Stimulated activated CD4-positive, alpha-beta T cell treated with anti-CD3 and anti-CD28 coated beads, Interleukin-2, amount 100 ng/mL, for 4 hours (primary cell): ENCODE measurements around the gene KAZN.

Source experiments
- DNase-seq: peaks from one replicate; pipeline ENCODE4 v3.0.0-alpha.2; 2020; ENCODE audit warnings: low read depth

Gene KAZN

DNA sequence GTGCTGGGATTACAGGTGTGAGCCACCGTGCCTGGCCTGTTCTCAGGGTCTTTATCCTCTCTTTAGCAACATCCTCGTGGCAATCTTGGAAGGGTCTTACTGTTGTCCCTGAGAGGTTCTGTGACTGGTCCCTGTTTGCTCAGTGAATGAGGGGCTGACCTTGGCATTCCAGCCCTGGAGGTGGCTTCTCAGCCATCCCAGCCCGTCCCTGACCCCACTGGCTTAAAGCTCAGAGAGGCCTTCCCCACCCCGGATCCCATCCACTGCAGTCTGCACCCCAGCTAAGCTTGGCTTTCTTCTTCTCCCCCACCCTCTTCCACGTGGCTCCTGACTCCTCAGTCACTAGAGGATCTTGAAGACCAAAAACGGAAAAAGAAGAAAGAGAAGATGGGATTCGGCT is 466.8 kb downstream of the KAZN start:
- no peak for DNase-seq

DNA sequence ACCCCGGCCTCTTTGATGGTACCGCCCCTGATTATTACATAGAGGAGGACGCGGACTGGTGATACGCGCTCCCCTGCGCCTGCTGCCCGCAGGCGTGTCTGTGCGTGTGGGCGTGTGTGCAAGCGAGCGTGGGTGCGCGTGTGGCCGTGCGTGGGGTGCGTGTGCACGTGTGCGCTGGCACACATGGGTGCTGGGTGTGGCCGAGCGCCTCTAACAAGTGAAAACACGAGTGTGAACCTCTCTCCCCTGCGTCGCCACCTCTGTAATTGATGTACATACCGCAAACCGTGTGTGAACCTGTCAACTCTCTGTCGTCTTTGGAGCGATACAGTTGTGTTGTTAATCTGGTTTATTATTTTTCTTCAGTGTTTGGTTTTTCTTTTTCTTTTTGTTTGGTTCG is 467.3 kb downstream of the KAZN start:
- no peak for DNase-seq

DNA sequence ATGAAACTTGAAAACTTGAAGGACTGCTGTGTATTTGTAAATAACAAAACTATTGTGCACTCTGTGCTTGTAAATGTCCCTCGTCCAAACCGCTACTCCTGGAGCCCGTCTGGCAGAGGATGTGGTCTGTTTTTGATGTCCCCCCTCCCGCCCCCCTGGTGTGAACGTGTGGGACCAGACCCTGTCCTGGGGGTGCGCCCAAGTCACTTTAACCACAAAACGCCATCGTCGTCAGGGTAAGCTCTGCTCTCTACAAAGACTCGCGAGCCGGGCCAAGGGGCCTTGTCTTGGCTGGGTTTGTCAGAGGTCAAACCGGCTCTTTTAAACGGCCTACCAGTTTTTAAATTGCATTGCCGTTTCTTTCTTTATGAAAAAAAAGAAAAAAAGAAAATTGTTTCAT is 467.7 kb downstream of the KAZN start:
- no peak for DNase-seq

DNA sequence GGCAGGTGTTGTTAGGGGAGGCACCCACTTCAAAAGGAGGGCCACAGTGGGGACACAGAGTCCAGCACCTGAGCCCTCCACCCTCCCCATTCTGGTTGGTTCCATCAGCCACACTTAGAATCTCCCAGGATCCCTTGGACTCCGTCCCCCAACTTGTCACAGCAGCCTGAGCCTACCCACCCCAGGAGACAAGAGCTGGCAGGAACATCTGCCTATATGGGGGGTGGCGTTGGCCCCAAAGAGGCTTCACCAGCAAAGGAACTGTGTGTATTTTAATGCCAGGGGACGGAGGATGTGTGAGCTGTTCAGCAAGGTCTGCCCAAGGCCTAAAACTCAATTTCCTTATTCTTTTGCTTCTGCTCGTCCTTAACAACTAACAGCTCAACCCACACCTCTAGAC is 468.7 kb downstream of the KAZN start:
- DNase-seq: no peak

DNA sequence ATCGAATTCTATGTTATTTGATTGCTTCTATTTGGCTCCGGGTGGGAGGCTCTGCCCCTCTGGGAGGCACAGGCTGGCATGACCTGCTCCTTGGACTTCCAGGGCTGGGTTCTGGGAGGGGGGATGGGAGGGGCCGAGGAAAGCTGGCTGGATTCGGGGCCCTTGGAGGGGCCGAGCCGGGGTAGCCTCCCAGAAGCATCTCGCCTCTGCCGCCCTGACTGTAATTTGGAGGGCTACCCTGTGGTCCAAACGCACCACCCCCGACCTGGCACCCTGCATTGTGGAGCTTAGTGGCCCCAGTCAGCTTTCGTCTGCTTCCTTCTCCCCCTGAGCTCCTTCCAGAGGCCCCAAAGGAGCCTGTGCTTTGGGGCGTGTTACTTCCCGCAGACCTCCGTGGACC is 469.7 kb downstream of the KAZN start:
- DNase-seq: no peak

DNA sequence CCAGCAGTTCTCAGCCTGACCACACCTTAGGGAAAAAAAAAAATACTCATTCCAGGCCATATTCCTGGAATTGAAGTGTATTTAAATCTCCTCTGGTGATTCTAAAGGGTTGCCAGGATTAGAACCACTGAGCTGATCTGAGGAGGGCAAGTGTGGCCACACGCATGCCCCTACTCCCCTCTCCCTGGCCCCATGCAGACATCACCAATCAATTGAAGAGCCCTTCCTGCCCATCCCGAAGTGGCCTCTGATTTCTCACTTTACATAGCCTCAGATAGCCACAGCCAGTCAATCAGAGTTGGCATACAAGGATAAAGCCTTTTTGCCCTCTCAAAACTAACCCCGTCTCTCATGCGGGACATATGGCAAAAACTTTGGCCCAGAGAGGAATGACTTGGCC is 470.5 kb downstream of the KAZN start:
- no peak for DNase-seq

DNA sequence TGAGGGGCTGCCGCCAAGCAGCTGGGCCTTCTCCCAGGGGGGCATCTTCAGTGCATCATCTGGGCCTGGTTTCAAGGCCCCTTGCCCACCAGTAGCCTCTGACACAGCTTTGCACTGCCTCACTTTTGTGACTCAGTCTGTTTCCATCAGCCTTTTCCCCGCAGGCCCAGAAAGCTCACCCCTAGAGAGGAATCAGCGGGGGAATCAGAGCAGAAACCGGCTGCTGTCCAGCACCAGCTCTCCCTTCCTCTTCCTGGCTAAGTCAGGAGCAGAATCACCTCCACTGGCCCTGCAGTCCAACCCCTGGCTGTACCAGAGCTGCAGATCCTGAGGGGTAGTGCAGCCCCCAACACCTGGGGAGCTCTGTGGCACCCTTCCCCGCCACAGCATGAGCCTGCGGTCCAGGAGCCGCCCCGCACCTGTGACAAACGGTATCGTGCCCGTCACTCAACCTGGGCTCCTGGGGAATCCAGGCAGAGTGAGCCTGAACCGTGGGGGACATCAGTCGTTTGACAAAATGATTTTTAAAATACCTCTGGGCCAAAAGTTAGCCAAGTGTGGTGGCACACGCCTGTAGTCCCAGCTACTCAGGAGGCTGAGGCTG is 471.8 kb downstream of the KAZN start:
- no peak for DNase-seq

DNA sequence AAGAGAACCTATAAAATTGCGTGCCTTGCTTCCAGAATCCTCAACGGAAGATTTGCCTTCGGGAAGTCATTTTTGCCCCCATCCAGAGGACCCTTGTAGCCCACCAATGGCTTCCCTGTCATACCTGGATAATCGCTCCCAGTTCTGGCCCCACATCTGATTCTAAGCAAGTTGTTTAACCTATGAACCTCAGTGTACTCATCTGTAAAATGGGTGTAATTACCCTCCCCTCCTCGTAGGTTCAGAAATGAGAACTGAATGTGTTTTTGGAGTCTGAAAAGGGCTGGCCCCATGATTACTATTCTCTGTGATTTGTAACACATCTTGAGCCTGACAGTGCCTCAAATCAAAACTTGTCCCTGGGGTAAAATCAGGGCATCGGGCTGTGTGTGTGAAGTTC is 473.5 kb downstream of the KAZN start:
- no peak for DNase-seq

DNA sequence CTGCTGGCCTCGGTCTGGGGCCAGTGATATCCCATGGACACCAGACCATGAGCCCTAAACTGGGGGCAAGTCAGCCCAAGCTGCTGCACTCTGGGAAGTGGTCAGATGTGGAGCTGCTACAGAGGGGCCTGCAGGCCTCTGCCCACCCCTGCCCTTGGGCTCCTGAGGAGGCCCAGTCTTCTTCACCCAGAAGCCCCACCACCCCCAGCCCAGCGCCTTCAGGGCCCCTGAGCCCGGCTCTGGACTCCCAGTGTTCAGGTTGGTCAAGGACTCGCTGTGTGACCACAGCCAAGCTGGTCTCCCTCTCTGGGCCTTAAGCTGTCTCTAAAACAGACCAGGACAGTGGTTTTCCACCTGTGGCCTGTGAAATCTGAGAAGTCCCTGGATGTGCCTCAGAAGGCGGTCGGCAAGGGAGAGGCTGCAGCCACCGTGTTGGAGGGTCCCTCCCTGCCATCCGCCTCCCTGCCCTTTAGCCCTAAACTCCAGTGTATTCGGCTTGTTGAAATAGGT is 475.4 kb downstream of the KAZN start:
- no peak for DNase-seq

DNA sequence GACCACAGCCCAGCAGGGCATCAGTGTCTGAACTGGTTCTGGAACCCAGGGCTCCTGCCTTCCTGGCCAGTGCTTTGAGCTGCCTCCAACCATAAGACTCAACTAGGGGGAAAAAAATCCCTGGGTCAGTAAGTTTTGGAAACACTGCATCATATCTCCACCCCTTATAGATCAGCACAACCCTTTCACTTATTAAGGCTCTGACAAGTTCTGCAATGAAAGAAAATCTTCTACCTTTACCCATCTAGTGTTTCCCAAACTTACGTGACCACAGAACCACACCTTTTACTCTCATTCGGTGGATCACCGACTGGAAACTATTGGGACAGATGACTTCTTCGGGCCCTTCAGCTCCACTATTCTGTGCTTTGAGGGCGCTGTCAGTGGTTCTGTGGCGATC is 476.7 kb downstream of the KAZN start:
- DNase-seq: no peak

DNA sequence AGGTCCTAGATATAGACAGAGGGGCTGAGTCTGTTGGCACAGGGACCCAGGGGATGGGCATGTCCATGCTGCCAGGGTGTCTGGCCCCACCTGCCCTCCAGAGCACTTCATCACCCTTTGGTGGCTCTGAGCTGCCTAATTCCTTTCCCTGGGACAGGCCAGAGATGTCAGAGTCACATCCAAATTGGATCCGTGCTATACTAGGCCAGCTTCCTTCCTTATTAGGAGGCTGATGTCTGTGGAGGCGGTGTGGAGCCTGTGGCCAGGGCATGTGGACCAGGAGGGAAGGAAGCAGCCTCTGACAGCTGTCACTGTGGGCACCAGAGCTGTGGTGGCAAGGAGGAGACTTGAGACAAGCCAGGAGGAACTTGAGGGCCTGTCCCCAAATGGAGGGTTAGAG is 477.3 kb downstream of the KAZN start:
- DNase-seq: no peak

DNA sequence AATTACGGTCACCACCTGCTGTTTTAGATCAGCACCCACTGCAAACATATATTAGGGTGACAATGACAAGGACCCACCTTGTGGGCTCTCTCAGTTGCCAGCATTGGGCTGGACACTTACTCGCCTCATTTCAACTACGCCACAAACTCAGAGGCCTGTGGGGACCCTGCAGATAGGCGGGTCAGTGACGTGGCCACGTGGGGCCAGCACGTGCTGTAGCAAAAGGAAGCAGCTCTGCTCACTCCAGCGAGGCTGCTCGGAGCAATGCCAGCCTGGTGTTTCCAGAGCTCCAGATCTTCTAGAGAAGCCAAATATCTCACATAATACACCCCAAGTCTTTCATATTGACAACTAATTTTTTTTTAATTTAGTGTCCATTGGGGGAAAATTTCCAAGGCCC is 478.3 kb downstream of the KAZN start:
- no peak for DNase-seq

DNA sequence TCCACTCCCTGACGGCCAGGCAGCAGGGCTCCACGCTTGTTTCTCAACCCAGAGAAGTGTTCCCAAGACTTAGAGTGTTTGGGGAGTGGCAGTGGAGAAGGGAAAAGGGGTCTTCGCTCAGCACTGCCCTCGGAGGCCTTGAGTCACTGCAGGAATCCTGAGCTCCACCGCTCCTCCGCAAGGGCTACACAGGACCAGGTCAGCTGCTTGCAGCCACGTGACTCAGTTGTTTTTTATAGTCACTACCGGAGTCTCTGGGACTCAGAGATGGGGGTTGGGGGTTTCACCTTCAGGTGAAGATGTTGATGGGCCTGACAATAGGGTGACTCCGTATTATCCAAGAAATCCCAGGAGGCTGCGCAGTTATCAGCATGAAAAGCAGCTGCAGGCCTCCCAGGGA is 478.9 kb downstream of the KAZN start:
- DNase-seq: no peak

DNA sequence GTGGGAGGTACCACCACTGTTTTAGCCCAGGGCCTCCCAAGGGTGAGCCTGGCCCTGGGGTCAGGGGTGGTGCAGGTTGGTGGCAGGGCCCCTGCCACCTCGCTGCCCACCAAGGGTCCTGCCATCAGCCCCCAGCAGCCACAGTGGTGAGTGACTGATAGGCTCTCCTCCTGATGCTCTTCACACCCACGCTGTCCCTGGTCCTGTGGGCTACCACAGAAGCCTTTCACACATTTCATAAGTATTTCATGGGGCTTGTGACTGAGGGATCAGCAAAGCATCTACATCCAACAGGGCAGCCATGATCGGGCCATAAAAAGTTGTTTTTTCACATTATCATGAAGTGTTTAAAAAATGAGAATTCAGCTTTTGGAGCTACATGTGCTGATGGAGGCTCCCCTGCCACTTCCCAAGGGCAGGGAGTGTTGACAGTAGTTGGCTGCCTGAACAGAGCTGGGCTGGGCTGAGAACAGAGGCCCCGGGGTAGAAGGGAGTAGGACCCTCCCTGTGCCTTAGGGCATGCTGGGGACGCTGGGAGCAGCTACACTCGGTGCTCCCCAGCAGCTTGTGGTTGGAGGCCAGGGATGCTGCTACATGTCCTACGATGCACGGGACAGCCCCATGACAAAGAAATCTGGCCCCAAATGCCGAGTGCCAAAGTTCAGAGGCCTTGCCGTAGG is 482.0 kb downstream of the KAZN start:
- DNase-seq: no peak

DNA sequence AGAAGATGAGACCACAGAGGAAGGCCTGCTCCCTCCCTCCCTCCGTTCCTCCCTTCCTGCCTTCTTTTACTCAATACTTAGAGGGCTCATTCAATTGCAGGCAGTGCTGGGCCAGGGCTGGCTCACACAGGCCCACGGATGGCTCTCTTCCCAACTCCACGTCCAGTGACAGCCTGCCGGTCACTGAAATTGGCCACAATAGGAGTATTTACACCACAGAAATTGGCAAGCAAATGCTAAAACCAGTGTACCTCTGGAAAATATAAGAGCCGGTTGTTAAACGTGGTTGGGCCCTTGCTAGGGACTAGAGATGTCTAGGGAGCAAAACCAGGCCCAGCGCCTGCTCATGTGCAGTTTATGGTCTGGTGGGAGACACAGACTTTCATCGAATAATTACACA is 482.6 kb downstream of the KAZN start:
- DNase-seq: no peak

DNA sequence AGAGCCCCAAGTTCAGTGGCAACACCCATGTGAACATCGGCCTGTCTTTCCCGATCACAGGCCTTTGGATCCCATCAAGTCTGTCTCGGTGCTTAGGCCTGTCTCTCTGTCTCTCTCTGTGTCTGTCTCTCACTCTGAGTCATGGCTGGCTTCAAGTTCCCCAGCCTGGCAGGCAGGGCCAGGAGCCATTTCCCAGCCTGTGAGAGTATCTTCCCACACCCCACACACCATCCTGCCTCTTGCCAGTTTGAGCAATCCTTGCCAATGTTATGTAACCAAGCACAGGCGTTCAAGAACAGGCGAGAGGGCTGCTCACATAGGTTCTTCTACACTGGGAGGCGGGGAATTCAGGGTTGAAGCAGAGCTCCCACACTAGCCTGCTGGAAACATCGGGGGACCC is 485.1 kb downstream of the KAZN start:
- DNase-seq: no peak

DNA sequence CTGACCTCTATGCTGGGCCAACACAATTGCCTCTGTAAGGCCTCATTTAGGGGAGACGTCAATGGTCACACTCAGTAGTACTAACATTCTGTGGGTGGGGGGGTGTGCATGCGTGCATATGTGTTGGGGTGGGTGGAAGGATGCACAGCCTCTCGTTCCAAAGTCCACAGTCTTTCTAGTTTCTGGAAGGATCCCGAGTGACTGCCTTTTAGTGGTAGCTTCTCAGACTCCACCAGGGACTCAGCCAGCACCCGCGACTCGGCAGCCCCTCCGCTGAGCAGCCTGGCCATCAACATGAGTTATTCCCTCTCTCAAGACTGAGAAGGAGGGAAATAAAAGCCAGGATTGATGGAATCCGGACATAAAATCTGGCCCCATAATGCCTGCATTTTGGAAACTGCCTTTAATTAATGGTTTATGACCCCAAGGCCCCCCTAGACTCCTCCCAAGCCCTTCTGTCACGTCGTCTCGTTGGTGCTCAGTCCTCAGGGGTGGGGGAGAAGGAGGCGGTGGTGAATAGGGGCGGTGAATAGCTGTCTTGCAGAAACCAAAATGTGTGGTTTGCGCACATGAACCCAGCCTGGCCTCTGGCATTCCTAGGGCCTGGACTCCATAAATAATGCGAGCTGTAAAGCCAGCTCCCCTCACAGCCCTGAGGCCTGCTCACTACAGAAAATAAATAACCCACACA is 489.9 kb downstream of the KAZN start:
- no peak for DNase-seq

DNA sequence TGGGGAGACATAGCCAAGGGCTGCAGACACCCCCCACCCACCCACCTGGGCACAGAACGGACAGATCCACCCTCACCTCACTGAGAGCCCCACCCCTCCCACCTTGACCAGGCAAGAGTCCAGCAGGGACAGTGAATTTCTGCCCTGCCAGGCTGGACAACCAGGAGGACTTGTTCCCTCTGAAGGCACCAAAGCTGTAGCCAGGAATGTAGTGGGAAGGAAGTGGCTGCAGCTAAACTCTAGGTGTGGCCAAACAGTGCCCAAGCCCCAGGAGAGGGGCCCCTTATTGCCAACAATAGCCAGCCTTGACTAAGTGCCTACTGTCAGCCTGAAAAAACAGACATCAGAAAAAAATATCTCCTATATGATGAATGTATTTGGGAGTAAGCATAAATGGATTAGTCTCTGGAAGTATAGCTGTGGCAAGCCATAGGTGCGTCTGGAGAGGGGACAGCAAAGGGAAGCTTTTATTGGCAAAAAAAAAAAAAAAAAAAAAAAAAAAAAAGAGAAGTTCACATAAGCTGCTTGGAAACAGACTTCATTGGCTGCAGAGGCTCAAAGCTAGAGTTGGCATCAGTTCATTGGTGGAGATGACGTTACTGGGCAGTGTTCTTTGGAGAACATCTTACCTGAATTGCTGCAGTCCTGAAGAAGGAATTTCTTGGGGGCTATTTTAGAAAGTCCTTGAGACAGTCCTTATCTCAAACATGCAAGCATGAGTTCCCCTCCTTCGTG is 490.9 kb downstream of the KAZN start:
- no peak for DNase-seq

DNA sequence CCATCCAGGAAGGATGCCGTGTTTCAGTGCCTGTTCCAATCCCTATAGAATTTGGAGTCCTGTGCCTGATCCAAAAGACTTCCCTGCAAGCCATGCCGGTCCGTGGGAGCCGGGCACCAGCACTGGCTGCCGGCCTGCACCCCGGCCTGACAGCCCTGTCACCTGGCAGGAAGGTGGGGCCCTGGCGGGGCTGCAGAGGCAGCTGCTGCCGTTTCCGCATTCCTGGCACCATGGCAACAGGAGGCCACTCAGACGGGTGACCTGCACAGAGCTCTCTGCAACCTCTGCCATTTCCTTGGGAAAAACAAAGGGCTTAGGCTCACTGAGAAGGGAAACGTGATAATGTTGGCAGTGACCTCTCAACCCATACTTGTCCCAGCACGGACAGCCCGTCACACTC is 491.9 kb downstream of the KAZN start:
- no peak for DNase-seq

DNA sequence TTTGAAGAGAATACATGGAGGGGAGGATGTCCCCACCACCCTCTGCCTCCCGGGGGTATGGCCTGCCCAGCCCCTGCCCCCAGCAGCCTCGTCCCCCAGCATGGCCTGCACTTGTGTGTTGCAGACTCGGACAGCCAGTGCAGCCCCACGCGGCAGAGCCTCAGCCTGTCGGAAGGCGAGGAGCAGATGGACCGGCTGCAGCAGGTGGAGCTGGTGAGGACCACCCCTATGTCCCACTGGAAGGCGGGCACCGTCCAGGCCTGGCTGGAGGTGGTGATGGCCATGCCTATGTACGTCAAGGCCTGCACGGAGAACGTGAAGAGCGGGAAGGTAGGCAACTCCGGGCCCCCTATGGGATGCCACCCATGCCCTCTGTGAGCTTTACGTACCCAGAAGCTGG is 495.6 kb downstream of the KAZN start:
- DNase-seq: no peak

DNA sequence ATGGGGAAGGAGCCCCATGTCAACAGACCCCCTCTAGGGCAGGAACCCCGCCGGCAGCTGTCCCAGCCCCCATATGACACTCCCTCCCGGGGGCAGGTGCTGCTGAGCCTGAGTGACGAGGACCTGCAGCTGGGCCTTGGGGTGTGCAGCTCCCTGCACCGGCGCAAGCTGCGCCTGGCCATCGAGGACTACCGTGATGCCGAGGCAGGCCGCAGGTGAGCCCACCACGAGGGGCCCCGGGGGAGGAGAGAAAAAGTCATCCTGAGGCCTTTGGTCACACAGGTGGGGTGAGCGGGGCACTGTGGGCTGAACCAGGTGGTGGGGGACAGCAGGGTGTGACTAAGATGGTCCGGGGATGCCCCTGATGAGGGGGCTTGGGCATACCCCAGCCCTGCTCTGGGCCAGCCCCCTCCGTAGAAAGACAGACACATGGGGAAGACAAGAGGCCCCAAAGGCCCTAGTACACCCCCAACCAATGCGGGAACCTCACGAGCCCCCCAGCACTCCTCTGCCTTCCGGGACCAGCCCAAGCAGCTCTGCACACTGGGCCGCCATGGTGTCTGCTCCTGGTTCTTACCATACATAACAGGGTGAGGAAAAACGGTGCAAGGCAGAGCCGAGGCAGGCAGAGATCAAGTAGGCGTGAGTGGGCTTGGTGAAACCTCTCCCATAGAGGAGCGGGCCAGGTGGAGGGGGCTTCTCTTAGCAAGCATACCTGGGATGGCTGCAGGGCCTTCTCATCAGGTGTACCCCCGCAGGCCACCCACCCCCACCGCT is 496.4 kb downstream of the KAZN start:
- DNase-seq: no peak

DNA sequence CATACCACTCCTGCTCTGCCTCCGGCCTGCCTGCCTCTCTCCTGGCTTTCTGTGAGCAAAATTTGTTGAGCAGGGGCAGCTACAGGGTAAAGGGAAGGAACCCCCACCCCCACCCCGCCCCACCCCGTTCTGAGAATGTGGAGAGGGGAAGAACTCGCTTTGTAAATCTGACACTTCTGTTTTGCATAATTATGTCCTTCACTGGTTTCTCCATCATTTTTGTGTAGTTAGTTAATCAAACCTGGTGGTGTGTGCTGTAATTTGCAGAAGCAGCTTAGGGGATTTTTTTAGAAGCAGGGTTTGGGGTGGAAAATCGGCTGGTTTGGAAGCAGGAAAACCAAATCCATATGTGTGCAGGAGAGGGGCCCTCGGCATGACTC is 497.0 kb downstream of the KAZN start:
- no peak for DNase-seq
